Hematopoietic multipotent progenitor cell (in vitro differentiated cells): ENCODE results near the gene CCDC12. TPM values are rescaled to one million over a fixed set of nuclear protein-coding genes. Genes with fewer than 3 reads are reported as not detected.
A peak's percentile ranks its signal among the peaks of the same experiment; 100 is the strongest.

ENCODE experiments used
- DNase-seq, 3 donors: peaks; one replicate each; pipeline ENCODE4 v3.0.0-alpha.2; 2011 to 2015; ENCODE audit warnings: low read depth in 2 of 3, low spot score in 2 of 3
- total RNA-seq: library from RNA; depleted of rRNA; stranded (reverse); fragments of >200 nt; gene quantifications from one replicate; pipeline ENCODE4 v1.2.3, GENCODE V29; 2012

Gene CCDC12
- total RNA-seq, 1 donor: 41.7 TPM

DNA sequence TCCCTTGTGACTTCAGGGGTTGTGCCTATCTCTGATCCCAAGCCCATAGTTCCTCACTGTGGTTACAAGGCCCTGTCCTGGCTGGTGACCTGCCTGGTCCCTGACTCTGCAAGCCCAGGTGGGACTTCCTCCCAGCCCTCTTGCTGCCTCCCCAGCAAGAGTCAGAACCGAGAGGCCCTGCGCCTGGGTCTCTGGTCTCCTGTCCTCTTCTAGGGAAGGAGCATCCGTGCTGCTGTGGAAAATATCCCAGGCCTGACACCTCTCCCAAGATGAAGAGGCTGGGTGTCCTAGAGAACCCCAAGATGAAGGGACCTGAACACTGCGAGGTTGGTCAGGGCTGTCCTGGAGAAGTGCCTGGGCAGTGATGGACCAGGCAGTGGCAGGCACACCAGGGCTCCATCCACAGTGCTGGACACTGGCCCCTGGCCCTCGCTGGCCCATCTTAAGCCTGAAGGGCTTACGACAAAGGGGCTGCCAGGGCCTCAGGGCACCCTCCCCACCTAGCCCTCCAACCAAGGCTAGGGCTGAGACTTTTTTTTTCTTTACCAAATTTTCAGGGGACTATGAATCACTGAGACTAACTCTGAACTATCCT lies 66.3 kb downstream of the CCDC12 start:
- no peak for DNase-seq

DNA sequence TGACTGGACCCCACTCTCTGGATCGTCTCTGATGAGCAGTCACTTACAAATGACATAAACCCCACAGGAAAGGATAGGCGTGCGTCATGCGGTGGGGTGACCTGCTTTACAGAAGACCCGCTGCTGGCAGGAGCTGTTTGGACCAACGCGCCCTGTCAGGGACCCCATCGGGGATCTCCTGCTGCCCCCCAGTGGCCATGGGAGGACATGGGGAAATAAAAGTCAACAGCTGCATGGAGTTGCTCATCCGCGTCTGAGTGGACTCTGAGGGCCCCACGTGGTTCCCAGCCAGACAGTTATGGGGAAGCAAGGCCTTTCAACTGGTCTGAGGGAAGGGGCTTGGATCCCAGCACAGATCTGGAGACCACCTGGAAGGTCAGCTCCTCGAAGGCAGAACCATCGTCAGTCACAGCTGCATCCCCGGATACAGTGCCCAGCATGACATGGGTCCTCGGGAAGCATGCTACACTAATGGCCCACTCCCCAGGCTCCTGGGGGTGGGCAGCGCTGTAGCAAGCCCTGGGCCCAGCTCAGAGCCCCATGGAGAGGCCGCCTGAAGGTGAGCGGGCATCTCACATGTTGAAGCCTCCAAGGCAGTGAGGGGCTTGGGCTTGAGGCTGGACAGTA lies 66.9 kb downstream of the CCDC12 start:
- DNase-seq: peak; percentile 36 to 91 (median 84)

DNA sequence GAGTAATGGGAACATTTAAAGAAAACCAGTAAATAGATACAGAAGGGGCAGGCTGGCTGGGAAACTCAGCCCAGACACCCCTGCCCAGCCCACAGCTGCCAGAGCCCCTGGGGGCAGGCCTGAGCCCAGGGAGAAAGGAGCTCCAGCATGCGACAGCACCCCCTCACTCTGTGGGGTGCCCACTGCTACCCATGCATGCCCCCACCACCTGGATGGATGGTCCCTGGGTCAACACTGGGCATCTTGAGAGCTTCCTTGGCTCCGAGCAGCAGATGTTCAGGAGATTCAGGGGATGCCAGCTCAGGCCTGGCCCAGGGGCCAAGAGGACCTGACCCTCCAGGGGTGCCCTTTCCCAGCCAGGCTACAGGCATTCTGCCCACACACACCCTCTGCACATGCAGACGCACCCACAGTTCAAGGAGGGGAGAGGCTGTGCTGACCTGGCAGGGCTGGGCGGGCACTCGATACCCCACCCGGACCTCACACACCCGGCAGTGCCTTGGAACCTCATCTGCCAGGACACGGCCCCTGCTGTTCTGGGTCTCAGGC lies 67.5 kb downstream of the CCDC12 start:
- no peak for DNase-seq

DNA sequence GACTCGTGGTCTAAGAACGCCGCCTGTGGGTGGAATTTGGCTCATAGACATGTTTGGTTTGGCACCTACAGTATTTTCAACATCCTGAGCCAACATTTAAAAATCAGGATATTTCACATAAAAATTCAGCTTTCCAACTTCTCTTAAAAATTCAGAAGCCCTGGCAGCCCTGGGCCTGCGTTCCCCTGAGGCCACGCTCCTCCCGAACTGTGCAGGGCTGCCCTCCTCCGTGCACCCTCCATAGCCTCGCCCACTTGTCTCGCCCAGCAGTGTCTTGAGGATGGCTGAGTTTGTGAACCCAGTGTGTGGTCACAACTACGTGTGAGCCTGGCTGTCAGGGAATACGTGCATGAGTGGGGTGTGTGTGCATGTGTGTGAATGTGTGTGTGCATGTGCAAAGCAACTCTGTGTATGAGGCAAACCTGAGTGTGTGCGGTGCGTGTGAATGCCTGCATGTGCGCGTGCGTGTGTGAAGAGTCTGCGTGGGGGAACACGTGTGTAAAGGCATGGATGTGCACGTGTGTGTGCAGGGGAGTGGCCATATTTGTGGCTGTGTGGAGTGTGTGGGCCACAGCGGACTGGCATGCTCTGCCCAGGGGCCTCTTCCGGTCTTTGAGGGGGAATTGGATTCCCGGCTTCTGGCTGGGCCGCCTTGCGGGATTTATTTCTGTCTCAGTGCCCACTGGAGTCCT lies 68.1 kb downstream of the CCDC12 start:
- DNase-seq: no peak

DNA sequence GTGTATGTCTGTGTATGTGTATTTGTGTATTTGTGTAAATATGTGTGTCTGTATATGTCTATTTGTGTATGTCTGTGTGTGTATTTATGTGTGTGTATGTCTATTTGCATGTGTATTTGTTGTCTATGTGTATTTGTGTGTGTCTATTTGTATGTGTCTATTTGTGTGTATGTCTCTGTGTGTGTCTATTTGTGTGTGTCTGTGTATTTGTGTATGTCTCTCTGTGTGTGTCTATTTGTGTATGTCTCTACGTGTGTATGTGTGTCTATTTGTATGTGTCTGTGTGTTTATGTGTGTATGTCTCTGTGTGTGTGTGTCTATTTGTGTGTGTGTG lies 68.6 kb downstream of the CCDC12 start:
- no peak for DNase-seq

DNA sequence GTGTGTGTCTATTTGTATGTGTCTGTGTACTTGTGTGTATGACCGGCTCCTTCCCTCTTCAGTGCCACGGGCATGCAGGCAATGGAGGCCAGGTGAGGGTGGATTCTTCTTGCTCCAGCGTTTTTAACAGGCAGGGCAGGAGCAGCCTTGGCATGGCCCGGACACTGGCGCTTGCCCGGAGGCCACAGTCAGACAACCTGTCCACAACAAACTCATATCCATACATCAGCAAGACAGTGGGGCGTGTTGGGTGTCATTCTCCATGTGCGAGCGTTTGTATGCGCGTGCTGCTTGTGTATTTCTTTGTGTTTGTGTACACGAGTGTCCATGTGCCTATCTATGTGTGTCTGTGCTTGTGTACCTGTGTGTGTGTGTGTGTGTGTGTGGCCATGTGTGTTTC lies 69.3 kb downstream of the CCDC12 start:
- no peak for DNase-seq

DNA sequence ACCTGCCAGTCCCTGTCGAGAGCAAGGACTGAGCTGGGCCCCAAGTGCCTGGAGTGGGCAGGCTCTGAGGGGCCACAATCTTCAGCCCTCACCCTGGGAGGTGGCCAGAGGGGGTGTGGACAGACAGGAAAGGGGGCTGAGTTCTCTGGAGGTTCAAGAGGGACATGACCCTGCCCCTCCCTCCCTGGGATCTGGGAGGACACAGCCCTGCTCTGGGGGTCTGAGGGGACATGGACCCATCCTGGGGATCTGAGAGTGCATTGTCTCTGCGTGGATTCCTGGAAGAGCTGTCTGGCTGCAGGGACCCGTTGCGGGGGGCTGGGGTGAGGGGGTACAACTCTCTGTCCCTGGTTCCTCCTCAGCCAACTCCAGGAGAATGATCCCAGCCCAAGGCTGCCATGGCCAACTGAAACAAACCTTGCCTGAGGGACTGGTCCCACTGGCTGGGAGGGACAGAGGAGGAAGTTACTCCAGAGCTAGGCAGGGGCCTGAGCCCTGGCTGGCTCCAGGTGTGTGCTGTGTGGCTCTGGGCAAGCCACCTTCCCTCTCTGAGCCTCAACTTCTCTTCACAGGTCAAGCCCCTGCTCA lies 70.0 kb downstream of the CCDC12 start:
- no peak for DNase-seq

DNA sequence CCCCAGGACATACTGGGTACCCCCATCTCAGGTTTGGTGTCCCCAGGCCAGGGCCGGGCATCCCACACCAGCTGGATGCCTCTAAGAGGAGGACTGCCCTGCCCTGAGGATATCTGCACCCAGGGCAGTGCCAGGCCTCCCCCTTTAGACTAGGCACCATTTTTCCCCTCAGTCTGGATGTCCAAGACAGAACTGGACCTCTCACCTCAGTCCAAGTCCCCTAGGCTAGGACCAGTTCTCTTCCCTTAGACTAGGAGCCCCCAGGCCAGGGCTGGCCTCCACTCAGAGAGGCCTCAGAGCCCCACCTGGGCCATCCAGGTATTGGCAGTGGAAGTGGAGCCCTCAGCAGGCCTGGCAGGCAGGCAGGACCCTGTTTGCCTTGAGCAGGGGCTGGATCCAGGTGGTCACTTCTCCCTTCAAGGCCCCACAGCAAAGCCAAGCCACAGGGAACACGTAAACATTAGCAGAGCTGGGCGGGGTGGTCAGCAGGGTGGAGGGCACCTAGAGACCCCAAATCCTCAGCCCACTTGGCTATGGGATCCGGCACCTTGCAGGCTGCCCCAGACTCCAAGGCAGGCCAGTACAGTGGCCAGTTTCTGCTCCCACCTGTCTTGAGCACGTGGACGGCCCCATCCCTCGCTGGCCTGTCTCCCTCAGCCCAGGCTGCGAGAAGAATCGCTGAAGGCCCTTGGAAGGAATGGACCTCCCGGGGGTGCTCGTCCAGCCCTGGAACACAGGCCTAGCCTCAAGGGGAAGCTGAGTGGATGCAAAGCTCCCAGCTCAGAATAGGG lies 70.7 kb downstream of the CCDC12 start:
- no peak for DNase-seq

DNA sequence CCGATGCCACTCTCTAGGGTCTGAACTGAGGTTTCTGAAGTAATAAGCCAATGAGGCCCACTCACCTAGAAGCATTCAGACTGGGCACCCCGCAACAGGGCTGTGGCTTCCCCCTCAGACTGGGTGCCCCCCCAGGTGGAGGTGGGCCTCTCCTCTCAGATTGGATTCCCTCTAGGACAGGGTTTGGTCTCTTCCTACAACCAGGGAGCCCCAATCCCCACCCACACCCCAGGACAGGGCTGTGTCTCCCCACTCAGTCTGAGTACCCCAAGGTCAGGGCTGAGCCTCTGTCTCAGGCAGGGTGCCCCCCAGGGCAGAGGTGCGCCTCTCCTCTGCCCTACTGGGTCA lies 71.4 kb downstream of the CCDC12 start:
- no peak for DNase-seq

DNA sequence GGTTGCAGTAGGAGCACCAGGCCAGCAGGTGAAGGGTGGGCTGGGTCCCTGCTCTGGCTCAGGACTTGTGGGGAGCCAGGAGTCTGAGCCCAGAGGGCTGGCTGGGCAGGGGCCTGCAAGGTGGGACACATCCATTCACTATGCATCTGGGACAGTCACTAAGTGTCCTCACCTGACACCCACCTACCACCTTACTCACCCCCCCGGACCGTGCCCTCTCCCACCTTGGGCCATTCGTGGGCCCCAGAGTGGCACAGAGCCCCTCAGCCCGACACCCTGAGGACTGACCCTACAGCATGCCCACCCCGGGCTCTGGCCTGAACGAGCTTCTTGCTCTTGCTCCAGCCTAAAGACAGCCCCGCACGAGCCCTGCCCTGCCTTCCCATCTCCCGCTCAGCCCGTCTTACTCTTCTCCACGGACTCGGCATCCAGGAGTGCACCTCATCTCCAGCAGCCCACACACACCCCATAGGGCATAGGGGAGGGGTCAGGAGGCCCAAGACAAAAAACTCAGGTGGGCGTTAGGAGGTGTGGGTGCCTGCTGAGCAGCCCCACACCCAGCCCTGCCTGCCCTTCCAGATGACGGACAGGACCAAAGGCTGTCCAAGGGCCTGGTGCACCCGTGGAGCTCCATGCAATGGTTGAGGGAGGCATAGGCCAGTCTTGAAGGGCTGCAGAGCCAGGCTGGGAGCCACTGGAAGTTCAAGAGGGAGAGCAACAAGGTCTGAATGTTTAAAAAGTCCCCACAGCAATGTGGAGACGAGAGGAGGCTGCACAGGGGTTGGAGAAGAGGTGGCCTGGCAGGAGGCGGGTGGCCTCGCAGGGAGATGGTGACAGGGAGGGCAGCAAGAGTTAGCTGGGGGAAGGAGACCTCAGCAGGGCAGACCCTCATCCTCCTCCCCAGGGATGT lies 72.0 kb downstream of the CCDC12 start:
- DNase-seq: no peak

DNA sequence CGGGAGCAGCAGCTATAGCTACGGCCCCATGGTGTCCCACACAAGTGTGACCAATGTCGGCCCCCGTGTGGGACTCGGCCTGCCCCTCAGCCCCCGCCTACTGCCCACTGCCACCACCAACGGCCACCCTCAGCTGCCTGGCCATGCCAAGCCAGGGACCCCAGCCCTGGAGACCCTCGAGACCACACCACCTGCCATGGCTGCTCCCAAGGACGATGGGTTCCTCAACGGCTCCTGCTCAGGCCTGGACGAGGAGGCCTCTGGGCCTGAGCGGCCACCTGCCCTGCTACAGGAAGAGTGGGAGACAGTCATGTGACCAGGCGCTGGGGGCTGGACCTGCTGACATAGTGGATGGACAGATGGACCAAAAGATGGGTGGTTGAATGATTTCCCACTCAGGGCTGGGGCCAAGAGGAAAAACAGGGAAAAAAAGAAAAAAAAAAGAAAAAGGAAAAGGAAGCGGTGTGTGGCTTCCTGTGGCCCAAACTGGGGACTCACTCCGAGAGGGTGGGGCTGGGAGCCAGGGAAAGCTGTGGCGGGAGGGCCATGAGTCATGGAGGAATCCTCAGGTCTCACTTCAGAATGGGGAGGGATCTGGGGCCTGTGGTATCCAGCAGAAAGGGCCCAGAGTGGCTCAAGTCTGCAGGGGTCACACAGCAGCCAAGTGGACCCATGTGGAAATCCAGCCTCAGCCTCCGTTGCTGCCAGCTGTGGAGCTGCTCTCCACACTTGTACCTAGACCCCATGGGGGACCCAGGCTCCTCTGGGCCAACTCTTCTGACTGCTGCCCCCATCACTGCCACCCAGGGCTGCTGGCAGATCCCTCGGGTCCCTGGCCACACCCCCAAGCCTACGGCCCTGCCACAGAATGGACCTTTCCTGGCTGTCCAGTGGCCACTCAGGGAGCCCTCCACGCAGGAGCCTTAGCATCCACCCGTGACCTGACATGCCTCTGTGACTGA lies 72.9 kb downstream of the CCDC12 start:
- no peak for DNase-seq

DNA sequence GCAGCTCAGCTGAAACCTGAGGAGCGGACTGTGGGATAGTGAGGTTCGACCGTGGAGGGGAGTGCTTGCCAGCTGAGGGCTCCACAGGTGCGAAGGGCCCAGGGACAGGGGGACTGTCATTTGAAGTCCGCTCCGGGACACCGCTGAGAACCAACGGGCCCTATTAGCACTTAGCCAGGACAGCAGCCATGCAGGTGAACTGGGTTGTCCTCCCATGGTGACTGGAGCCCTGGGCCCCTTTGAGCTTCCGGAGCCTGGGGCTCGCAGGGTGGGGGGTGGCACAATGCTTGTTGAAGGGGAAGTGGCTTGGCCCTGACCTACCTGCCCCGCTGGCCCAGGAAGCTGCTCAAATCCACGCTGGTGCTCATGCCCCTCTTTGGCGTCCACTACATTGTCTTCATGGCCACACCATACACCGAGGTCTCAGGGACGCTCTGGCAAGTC lies 74.3 kb downstream of the CCDC12 start:
- no peak for DNase-seq

DNA sequence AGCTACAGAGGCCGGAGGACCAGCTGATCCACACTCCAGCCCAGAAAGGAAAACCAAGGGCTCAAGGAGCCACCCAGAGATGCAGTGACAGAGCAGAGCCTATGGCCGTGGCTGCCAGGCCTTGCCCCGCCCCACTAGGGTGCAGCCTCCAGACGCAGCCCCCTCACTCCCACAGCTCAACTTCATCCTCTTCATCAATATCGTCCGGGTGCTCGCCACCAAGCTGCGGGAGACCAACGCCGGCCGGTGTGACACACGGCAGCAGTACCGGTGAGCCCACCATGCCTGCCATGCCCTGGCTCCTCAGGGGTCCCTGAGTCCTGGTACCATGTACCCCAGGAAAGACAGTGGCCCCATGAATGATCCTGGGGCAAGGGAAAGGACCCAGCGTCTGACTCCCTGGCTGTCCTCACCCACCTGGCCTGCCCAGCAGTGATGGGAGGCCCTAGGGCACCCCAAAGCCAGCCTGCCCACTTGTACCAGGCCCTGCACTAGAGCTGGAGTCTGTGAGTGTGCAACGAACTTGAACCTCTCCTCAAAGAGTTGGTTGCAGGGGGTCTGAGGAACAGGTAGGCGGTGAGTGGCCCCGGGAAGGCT lies 74.9 kb downstream of the CCDC12 start:
- DNase-seq: no peak

DNA sequence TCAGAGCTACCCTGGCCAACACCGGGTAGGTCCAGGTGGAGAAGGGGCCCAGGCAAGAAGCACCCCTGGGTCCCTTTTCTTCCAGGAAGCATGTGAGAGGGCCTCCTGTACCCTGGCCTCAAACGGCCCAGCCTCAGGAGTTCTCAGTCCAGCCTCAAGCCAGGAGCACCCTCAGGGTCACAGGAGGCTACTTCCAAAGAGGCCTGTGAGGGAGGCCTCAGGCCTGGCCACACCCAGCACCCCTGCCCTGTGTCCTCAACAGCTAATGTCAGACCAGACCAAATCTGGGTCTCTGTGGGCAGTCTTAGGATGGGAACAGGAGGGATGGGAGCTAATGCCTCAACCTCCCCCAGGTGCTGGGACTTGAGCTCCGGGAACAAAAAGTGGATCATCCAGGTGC lies 75.5 kb downstream of the CCDC12 start:
- DNase-seq: no peak

DNA sequence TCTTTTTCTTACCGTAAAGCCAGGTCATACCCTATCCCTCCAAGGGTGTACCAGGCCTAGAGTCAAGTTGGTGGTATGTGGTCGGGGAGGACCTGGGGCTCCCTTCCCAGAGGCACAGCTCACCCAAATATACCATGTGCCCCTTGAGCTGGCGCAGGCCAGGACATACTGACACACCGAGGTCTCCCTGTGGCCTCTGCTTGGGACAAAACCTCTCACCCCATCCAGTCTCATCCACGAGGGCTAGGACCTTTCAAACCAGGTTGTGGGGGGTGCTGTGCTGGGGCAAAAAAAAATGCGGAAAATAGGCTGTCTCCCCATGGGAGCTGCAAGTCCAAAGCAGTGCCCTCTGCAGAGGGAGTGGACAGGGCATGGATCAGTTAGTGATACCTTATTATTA lies 76.2 kb downstream of the CCDC12 start:
- DNase-seq: no peak

DNA sequence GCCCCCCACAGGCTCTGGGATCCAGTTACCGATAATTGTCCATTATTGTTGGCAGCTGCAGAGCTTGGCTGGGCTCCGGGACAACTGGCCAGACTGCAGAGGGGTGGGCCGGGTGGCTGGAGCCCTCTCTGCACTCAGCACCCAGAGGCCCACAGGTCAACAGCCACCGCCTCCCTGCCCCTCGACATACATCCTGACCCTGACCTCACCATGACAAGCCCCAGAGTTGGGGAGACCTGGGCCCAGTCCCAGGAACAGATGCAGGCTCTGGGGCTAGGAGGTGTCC lies 76.6 kb downstream of the CCDC12 start:
- no peak for DNase-seq

DNA sequence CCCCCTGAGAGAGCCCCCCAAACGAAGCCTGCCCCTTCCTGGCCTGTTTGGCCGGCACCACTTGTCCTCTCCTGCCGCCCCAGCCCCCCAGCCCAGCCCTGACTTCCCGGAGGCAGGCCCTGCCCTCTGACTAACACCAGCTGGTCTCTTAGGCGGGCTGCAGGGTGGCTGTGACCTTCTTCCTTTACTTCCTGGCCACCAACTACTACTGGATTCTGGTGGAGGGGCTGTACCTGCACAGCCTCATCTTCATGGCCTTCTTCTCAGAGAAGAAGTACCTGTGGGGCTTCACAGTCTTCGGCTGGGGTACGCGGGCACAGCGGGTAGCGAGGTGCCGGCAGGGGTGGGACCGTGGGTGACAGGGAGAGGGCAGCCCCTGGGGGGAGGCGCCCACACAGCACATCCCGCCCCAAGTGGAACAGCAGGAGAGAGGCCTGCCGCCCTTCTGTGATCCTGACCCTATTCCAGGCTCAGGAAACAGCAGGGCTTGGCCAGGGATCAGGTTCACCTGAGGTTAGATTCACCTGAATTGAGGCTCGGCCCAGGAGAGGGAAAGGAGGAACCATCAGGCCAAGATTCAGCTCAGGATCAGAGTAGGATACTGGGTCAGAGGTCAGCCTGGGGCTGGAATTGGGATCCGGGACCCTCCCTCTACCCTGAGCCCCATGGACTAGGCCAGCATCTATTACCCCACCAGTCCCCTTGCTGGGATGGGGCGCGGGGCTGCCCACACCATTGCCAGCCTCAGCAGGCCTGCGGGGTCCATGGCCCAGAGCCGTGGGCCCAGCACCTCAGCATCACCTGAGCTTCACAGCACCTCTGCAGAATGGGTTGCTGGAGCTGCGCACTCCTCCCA lies 77.2 kb downstream of the CCDC12 start:
- DNase-seq: no peak
